HEK293 (cell line): Measurements from ENCODE around the gene RASGRF2.

Source experiments
- CTCF ChIA-PET: fragments of 350-600 bp; formaldehyde crosslinking; extraction: SDS; loops from one replicate; lab custom pipeline; 2021; ENCODE audit warnings: antibody characterized with exemption; lab: Yijun Ruan, JAX
- POLR2A ChIA-PET: fragments of 300-600 bp; formaldehyde crosslinking; extraction: SDS; loops from one replicate; lab custom pipeline; 2020; ENCODE audit warnings: antibody characterized with exemption, inconsistent platforms; lab: Yijun Ruan, JAX
- H3K27ac ChIP-seq: fragments of 200-500 bp; sonication (Bioruptor generic); 2 replicates; pipeline ENCODE4 v1.5.1; 2014; ENCODE audit warnings: low read depth, low read length, control low read depth, inconsistent platforms; ENCODE audit errors: extremely low read depth
- H3K36me3 ChIP-seq, 2 experiments: fragments of 200-500 bp in 1 of 2; sonication (Bioruptor generic) in 1 of 2; 1 replicate in 1 of 2; 2 replicates in 1 of 2; pipeline ENCODE4 v1.5.1; 2014 to 2017; ENCODE audit warnings: inconsistent platforms in 2 of 2, low read length in 2 of 2; ENCODE audit not compliant: control insufficient read depth in 2 of 2, insufficient read depth in 1 of 2
- H3K4me1 ChIP-seq: fragments of 200-500 bp; sonication (Bioruptor generic); 2 replicates; pipeline ENCODE4 v1.5.1; 2014; ENCODE audit warnings: mild to moderate bottlenecking, low read length, inconsistent platforms; ENCODE audit not compliant: control insufficient read depth, insufficient read depth
- H3K4me3 ChIP-seq: 2 replicates; pipeline ENCODE4 v1.5.1; 2011; ENCODE audit warnings: low read depth, mild to moderate bottlenecking, control low read depth, low read length, moderate library complexity
- H3K9me3 ChIP-seq: fragments of 200-500 bp; sonication (Bioruptor generic); 2 replicates; pipeline ENCODE4 v1.5.1; 2014; ENCODE audit warnings: low read depth, low read length, inconsistent platforms; ENCODE audit not compliant: control insufficient read depth, insufficient read depth
- EGR2 ChIP-seq: fragments of 450-650 bp; formaldehyde crosslinking; IDR thresholded peaks from 2 replicates; pipeline ENCODE4 v1.5.1; 2016; ENCODE audit warnings: low read depth, missing biosample characterization, missing genetic modification characterization
- OVOL3 ChIP-seq: fragments of 450-650 bp; formaldehyde crosslinking; IDR thresholded peaks from 2 replicates; pipeline ENCODE4 v1.5.1; 2016; ENCODE audit warnings: missing biosample characterization, missing genetic modification characterization
- PRDM2 ChIP-seq: fragments of 450-650 bp; formaldehyde crosslinking; IDR thresholded peaks from 2 replicates; pipeline ENCODE4 v1.5.1; 2016; ENCODE audit warnings: missing biosample characterization, missing genetic modification characterization, borderline replicate concordance
- SCRT1 ChIP-seq: fragments of 450-650 bp; formaldehyde crosslinking; IDR thresholded peaks from 2 replicates; pipeline ENCODE4 v1.5.1; 2016; ENCODE audit warnings: missing biosample characterization, missing genetic modification characterization, borderline replicate concordance
- SCRT2 ChIP-seq: fragments of 450-650 bp; formaldehyde crosslinking; IDR thresholded peaks from 2 replicates; pipeline ENCODE4 v1.5.1; 2016; ENCODE audit warnings: missing biosample characterization, missing genetic modification characterization
- ZBTB26 ChIP-seq: fragments of 450-650 bp; formaldehyde crosslinking; optimal IDR thresholded peaks from 2 replicates; pipeline ENCODE3; 2016; ENCODE audit warnings: missing biosample characterization, mild to moderate bottlenecking, missing genetic modification characterization
- ZBTB6 ChIP-seq: fragments of 450-650 bp; formaldehyde crosslinking; IDR thresholded peaks from 2 replicates; pipeline ENCODE4 v1.5.1; 2017; ENCODE audit warnings: missing biosample characterization, missing genetic modification characterization
- ZFHX2 ChIP-seq: fragments of 450-650 bp; formaldehyde crosslinking; conservative IDR thresholded peaks from 2 replicates; pipeline ENCODE4 v1.5.1; 2016; ENCODE audit warnings: missing biosample characterization, missing genetic modification characterization
- ZNF121 ChIP-seq: fragments of 450-650 bp; formaldehyde crosslinking; IDR thresholded peaks from 2 replicates; pipeline ENCODE4 v1.5.1; 2016; ENCODE audit warnings: missing biosample characterization, missing genetic modification characterization
- ZNF19 ChIP-seq: fragments of 450-650 bp; formaldehyde crosslinking; IDR thresholded peaks from 2 replicates; pipeline ENCODE4; 2016; ENCODE audit warnings: missing biosample characterization, missing genetic modification characterization, low read depth
- ZNF223 ChIP-seq: fragments of 450-650 bp; formaldehyde crosslinking; IDR thresholded peaks from 2 replicates; pipeline ENCODE4 v1.5.1; 2016; ENCODE audit warnings: missing biosample characterization, missing genetic modification characterization
- ZNF302 ChIP-seq: fragments of 450-650 bp; formaldehyde crosslinking; IDR thresholded peaks from 2 replicates; pipeline ENCODE4 v1.5.1; 2016; ENCODE audit warnings: missing biosample characterization, missing genetic modification characterization, low read depth
- ZNF350 ChIP-seq: fragments of 450-650 bp; formaldehyde crosslinking; IDR thresholded peaks from 2 replicates; pipeline ENCODE4 v1.5.0; 2017; ENCODE audit warnings: missing biosample characterization, mild to moderate bottlenecking, missing genetic modification characterization
- ZSCAN4 ChIP-seq: fragments of 450-650 bp; formaldehyde crosslinking; IDR thresholded peaks from 2 replicates; pipeline ENCODE4 v1.5.1; 2017; ENCODE audit warnings: missing biosample characterization, missing genetic modification characterization

The RASGRF2 gene

GRCh38 chr5:81216152-81216551 is 256.0 kb downstream of the RASGRF2 start:
- H3K4me3 ChIP-seq = no peak overlapping the region
- H3K4me1 ChIP-seq = no peaks in the 10 kb centered on the region
- H3K27ac ChIP-seq = no peak overlapping the region
- no peaks in the 10 kb centered on the region for H3K9me3 ChIP-seq
- TF ChIP-seq ZSCAN4 (peak; percentile 57; the same call in 1 of the 2 replicates), ZNF302 (tag by site-specific recombination) (no peak), SCRT2 (tag by site-specific recombination) (peak; percentile 68), ZNF121 (tag by site-specific recombination) (no peak)
- POLR2A ChIA-PET = no interaction called here
- CTCF ChIA-PET = no interaction called here
- H3K36me3 ChIP-seq = no peaks in the 10 kb centered on the region

- Histone ChIP-seq H3K27ac (no peak overlapping the region), H3K36me3 (no peaks in the 10 kb centered on the region), H3K4me3 (no peak overlapping the region), H3K9me3 (no peaks in the 10 kb centered on the region), H3K4me1 (no peaks in the 10 kb centered on the region)
- CTCF ChIA-PET = no interaction called here
- TF ChIP-seq ZNF223 (tag by site-specific recombination) (no peak), ZBTB26 (tag by site-specific recombination) (no peak), EGR2 (no peak), OVOL3 (tag by site-specific recombination) (no peak), SCRT1 (no peak), ZBTB6 (no peak), ZNF19 (tag by site-specific recombination) (no peak), ZFHX2 (tag by site-specific recombination) (no peak), PRDM2 (tag by site-specific recombination) (no peak), ZNF350 (no peak)
- POLR2A ChIA-PET = no interaction called here
These were observed 259.2 kb downstream of the RASGRF2 start for GRCh38 chr5:81219389-81219788.
